K562 (cell line): ENCODE data around the gene ZSWIM9.

Experiments
- MBD2 ChIP-seq: sonication (generic); IDR thresholded peaks from 2 replicates; pipeline ENCODE4 v1.6.1; 2016; ENCODE audit warnings: low read depth, borderline replicate concordance
- OTX1 ChIP-seq: fragments of 450-650 bp; formaldehyde crosslinking; IDR thresholded peaks from 2 replicates; pipeline ENCODE4 v1.4.0; 2022; ENCODE audit warnings: mild to moderate bottlenecking
- SMARCA4 ChIP-seq: fragments of 450-650 bp; IDR thresholded peaks from 2 replicates; pipeline ENCODE4 v1.6.1; 2016
- TAF15 ChIP-seq: fragments of 200-400 bp; formaldehyde crosslinking; IDR thresholded peaks from 2 replicates; pipeline ENCODE4 v1.6.1; 2017; ENCODE audit warnings: mild to moderate bottlenecking, low read depth, low read length, moderate library complexity
- ZNF24 ChIP-seq: fragments of 450-650 bp; IDR thresholded peaks from 2 replicates; pipeline ENCODE4 v1.6.1; 2016
- TF ChIP-seq, protein P1 (sequence below): sonication (generic); formaldehyde crosslinking; IDR thresholded peaks from 2 replicates; pipeline ENCODE4 v1.9.0; 2022; ENCODE audit warnings: mild to moderate bottlenecking, missing genetic modification reagents

DNA sequence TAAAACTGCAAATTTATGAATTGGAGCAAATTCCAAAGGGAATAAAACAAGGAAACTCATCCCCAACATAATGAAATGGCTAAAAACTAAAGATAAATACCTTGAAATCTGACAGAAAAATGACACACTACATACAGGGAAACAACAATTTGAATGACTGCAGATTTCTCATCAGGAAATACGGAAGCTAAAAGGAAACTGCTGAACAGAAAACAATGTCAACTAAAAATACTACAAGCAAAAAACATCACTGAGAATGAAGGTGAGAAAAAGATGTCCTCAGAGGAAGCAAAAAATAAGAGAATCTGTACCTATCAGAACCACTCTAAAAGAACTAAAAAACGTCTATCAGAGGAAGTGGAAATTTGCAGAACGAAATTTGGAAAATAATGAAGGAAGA lies 39.5 kb downstream of the ZSWIM9 start:
- no peak for TF ChIP-seq SMARCA4
- TF ChIP-seq TAF15 = no peak
- no peak for TF ChIP-seq OTX1 (CRISPR knock-in tag)
- no peak for TF ChIP-seq MBD2
- no peak for TF ChIP-seq ZNF24
- TF ChIP-seq, protein P1, sequence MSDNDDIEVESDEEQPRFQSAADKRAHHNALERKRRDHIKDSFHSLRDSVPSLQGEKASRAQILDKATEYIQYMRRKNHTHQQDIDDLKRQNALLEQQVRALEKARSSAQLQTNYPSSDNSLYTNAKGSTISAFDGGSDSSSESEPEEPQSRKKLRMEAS = no peak
